HepG2 (cell line): ENCODE data around the gene NKIRAS1. TPM values are rescaled to one million over a fixed set of nuclear protein-coding genes. Genes with fewer than 3 reads are reported as not detected.

Source experiments
- ATAC-seq: fragments of 200-7000 bp; cut with Tn5 transposase; 3 replicates; pipeline ENCODE4 v1.9.1; 2020; ENCODE audit warnings: mild to moderate bottlenecking, moderate library complexity
- BruUV-seq: library from RNA; stranded (reverse); fragments of 400-500 nt; replicated peaks from 2 replicates; lab custom pipeline; 2021; lab: Mats Ljungman, UMichigan
- CTCF ChIA-PET: fragments of 300-600 bp; formaldehyde crosslinking; extraction: SDS; loops from one replicate; lab custom pipeline; 2021; ENCODE audit warnings: low total read pairs, inconsistent platforms, low intra/inter-chr PET ratio; lab: Yijun Ruan, JAX
- POLR2A ChIA-PET: fragments of 350-600 bp; sonication (Branson Sonifier 250); formaldehyde crosslinking; loops from one replicate; lab custom pipeline; 2020; ENCODE audit warnings: antibody characterized with exemption, inconsistent platforms; lab: Yijun Ruan, JAX
- DNase-seq: peaks from one replicate; pipeline ENCODE4 v3.0.0-alpha.2; 2015; ENCODE audit warnings: low spot score
- FAIRE-seq: peaks from 3 replicates; lab custom pipeline; 2011; peaks lifted over from hg19 to GRCh38; lab: Jason Lieb, UNC
- H2AFZ ChIP-seq: one replicate; pipeline ENCODE4 v1.6.1; 2011; ENCODE audit warnings: low read length, inconsistent platforms
- H3K27ac ChIP-seq: fragments of 300-600 bp; 3 replicates; pipeline ENCODE4 v1.8.0; 2011; ENCODE audit warnings: mixed run types, mild to moderate bottlenecking, mixed read lengths, low read length, inconsistent platforms; ENCODE audit not compliant: insufficient read depth; ENCODE audit errors: extremely low read length
- H3K27me3 ChIP-seq, 2 experiments: fragments of 200-600 bp in 1 of 2; 2 replicates in 1 of 2; 3 replicates in 1 of 2; pipeline versions ENCODE4 v1.6.0 to v1.8.0; 2011; ENCODE audit warnings: low read length in 2 of 2, mild to moderate bottlenecking in 2 of 2, moderate library complexity in 2 of 2, inconsistent platforms in 1 of 2; ENCODE audit not compliant: insufficient read depth in 2 of 2, control insufficient read depth in 1 of 2
- H3K36me3 ChIP-seq, 2 experiments: fragments of 200-600 bp in 1 of 2; replicated peaks in 1 of 2; 2 replicates in 1 of 2; 3 replicates in 1 of 2; pipeline versions ENCODE4 v1.5.1 to v1.8.0; 2011; ENCODE audit warnings: low read length in 2 of 2, inconsistent platforms in 1 of 2; ENCODE audit not compliant: insufficient read depth in 2 of 2, control insufficient read depth in 1 of 2
- H3K4me1 ChIP-seq: 2 replicates; pipeline ENCODE4 v1.5.1; 2012; ENCODE audit warnings: low read length, inconsistent platforms; ENCODE audit not compliant: insufficient read depth
- H3K4me2 ChIP-seq: 2 replicates; pipeline ENCODE4 v1.6.0; 2011; ENCODE audit warnings: low read depth, low read length, inconsistent platforms
- H3K4me3 ChIP-seq, 3 experiments: fragments of 200-600 bp in 1 of 3; sonication (generic), shearing (Covaris generic) in 1 of 3; replicated peaks in 1 of 3; 2 replicates each; pipeline ENCODE4 v1.5.1; 2011 to 2016; ENCODE audit warnings: low read length in 3 of 3, inconsistent platforms in 2 of 3, low read depth in 2 of 3, mild to moderate bottlenecking in 2 of 3, control low read depth in 1 of 3, mixed read lengths in 1 of 3; ENCODE audit not compliant: insufficient read depth in 1 of 3
- H3K79me2 ChIP-seq: one replicate; pipeline ENCODE4 v1.6.1; 2011; ENCODE audit warnings: low read length, inconsistent platforms; ENCODE audit not compliant: insufficient read depth
- H3K9ac ChIP-seq: 2 replicates; pipeline ENCODE4 v1.6.0; 2011; ENCODE audit warnings: mild to moderate bottlenecking, low read depth, low read length, inconsistent platforms; ENCODE audit not compliant: insufficient read depth
- H3K9me3 ChIP-seq: 2 replicates; pipeline ENCODE4 v1.5.1; 2012; ENCODE audit warnings: mild to moderate bottlenecking, low read length
- H4K20me1 ChIP-seq: 2 replicates; pipeline ENCODE4 v1.6.0; 2011; ENCODE audit warnings: inconsistent platforms, mild to moderate bottlenecking, low read length, moderate library complexity; ENCODE audit not compliant: insufficient read depth
- AGO1 ChIP-seq: fragments of 200-400 bp; formaldehyde crosslinking; IDR thresholded peaks from 2 replicates; pipeline ENCODE4 v1.6.1; 2017; ENCODE audit warnings: mild to moderate bottlenecking, low read depth, low read length, moderate library complexity; ENCODE audit not compliant: poor library complexity, severe bottlenecking
- BHLHE40 ChIP-seq: IDR thresholded peaks from 2 replicates; pipeline ENCODE4 v1.6.1; 2011; ENCODE audit warnings: low read length, improper control_type of control experiment
- IKZF1 ChIP-seq: fragments of 450-650 bp; IDR thresholded peaks from 2 replicates; pipeline ENCODE4 v1.7.1; 2016
- NFYB ChIP-seq: sonication (generic); formaldehyde crosslinking; IDR thresholded peaks from 2 replicates; pipeline ENCODE4 v1.4.0; 2020; ENCODE audit warnings: missing genetic modification reagents
- SMAD3 ChIP-seq: sonication (generic); formaldehyde crosslinking; IDR thresholded peaks from 2 replicates; pipeline ENCODE4 v1.4.0; 2020; ENCODE audit warnings: missing genetic modification reagents
- SMARCC2 ChIP-seq: fragments of 450-650 bp; IDR thresholded peaks from 2 replicates; pipeline ENCODE4 v1.6.1; 2017; ENCODE audit warnings: antibody characterized with exemption, mild to moderate bottlenecking
- ZFP82 ChIP-seq: sonication (generic); formaldehyde crosslinking; IDR thresholded peaks from 2 replicates; pipeline ENCODE4 v1.5.1; 2020; ENCODE audit warnings: mild to moderate bottlenecking, missing genetic modification reagents, borderline replicate concordance
- ZNF337 ChIP-seq: sonication (generic); formaldehyde crosslinking; IDR thresholded peaks from 2 replicates; pipeline ENCODE4 v1.5.1; 2020; ENCODE audit warnings: missing genetic modification reagents, low read depth, mild to moderate bottlenecking, borderline replicate concordance
- ZNF577 ChIP-seq: sonication (generic); formaldehyde crosslinking; IDR thresholded peaks from 2 replicates; pipeline ENCODE4 v1.4.0; 2020; ENCODE audit warnings: mild to moderate bottlenecking, low read depth, missing genetic modification reagents, borderline replicate concordance
- WGBS: methylation state at CpG from one replicate; pipeline ENCODE4 v1.1.6; 2017; ENCODE audit warnings: low lambda C conversion rate; 5-methylcytosine and 5-hydroxymethylcytosine counted together
- in situ Hi-C: cut with HindIII; loops from 2 replicates; pipeline ENCODE4 v1.10.0; 2017; ENCODE audit warnings: low pct_unique_long_range_greater_than_20kb; ENCODE audit not compliant: extremely low pct_ligation_motif_present
- intact Hi-C: fragments of 100-400 bp; cut with micrococcal nuclease; formaldehyde crosslinking; loops from one replicate; pipeline ENCODE4 v1.10.0; 2022; ENCODE audit not compliant: unreplicated experiment
- polyA plus RNA-seq, 8 experiments: library from polyadenylated mRNA; depleted of rRNA in 3 of 8; stranded (reverse) in 7 of 8; unstranded in 1 of 8; fragments of >200 nt; fragmentation: Illumina TruSeq in 4 of 8; extraction: Trizol in 4 of 8; gene quantifications; 2 replicates each; pipeline versions ENCODE4 v1.2.1 to v1.2.3, GENCODE V29; 2011 to 2016; ENCODE audit warnings: low read depth in 4 of 8, missing spikeins in 1 of 8, mixed read lengths in 1 of 8; ENCODE audit not compliant: insufficient read depth in 1 of 8
- total RNA-seq, 5 experiments: library from RNA; depleted of rRNA; stranded (reverse); fragments of >200 nt; fragmentation: Illumina TruSeq; extraction: Trizol; gene quantifications; 2 replicates each; pipeline ENCODE4 v1.2.3, GENCODE V29; 2016; ENCODE audit warnings: low read depth in 1 of 5

The NKIRAS1 gene
- total and polyA plus RNA-seq, 2 of the 13 experiments (the other 11 are each of a cell fraction or from before 2014, with no cell fraction given), result 4.3 to 8.0 TPM

GRCh38 chr3:23861689-23862088, 55.1 kb downstream of the NKIRAS1 start:
- no TSS peak for BruUV-seq
- Histone ChIP-seq H3K9ac (no peak overlapping the region), H3K79me2 (peaks cover 36% of the 10 kb centered on the region), H3K27ac (no peak overlapping the region), H2AFZ (no peak overlapping the region), H3K27me3 (no peaks in the 10 kb centered on the region), H3K4me3 (no peak overlapping the region), H3K4me2 (no peak overlapping the region), H3K4me1 (peaks cover 29% of the 10 kb centered on the region), H4K20me1 (peaks cover 18% of the 10 kb centered on the region), H3K36me3 (peaks cover 0 to 7% of the 10 kb centered on the region in 2 experiments; a peak in 2 of 5 replicates), H3K9me3 (no peaks in the 10 kb centered on the region)
- ATAC-seq (no peak), DNase-seq (no peak), FAIRE-seq (no peak)
- TF ChIP-seq ZNF337 (CRISPR knock-in tag) (no peak), SMAD3 (CRISPR knock-in tag) (no peak), SMARCC2 (no peak), AGO1 (no peak), ZNF577 (CRISPR knock-in tag) (no peak)
- 96% methylated on average over 9 of the region's 9 CpGs for WGBS
- intact Hi-C loops (no loop called here), in situ Hi-C loops (no loop called here)
- POLR2A ChIA-PET, result no interaction called here
- CTCF ChIA-PET, result no interaction called here

- Histone ChIP-seq H3K79me2 (peaks cover 36% of the 10 kb centered on the region), H2AFZ (no peak overlapping the region), H3K36me3 (peaks cover 0 to 7% of the 10 kb centered on the region in 2 experiments; a peak in 2 of 5 replicates), H4K20me1 (peaks cover under 1% of the 10 kb centered on the region; the same call in 1 of the 2 replicates), H3K4me2 (no peak overlapping the region), H3K4me3 (no peak overlapping the region), H3K9ac (no peak overlapping the region), H3K27ac (no peak overlapping the region), H3K9me3 (no peaks in the 10 kb centered on the region), H3K4me1 (peaks cover 12% of the 10 kb centered on the region), H3K27me3 (no peaks in the 10 kb centered on the region)
- intact Hi-C loops, result no loop called here
- ChIA-PET POLR2A (interaction anchor here (0.6 kb wide), 1 partner anchor 14 kb away, joined by 5 read pairs; no protein-coding TSS in a partner anchor), CTCF (no interaction called here)
- DNase-seq, result no peak
- BruUV-seq, result no TSS peak
- FAIRE-seq, result no peak
- ATAC-seq, result no peak
- WGBS, result 99% methylated on average over 7 of the region's 7 CpGs
- in situ Hi-C loops, result no loop called here
- TF ChIP-seq IKZF1, result no peak
- no peak for TF ChIP-seq ZFP82 (CRISPR knock-in tag)
- TF ChIP-seq NFYB (CRISPR knock-in tag), result no peak
- no peak for TF ChIP-seq BHLHE40
- TF ChIP-seq, all 625 proteins: peak for 0
Measured at GRCh38 chr3:23859839-23860382, 56.9 kb downstream of the NKIRAS1 start.
